ENCODE data around the gene MCL1. TPM values are rescaled to one million over a fixed set of nuclear protein-coding genes. Genes with fewer than 3 reads are reported as not detected.

MCL1 gene
- total and polyA plus RNA-seq, 9 donors = 74.2 to 280 (median 145) TPM

- H3K4me3 ChIP-seq = no peak overlapping the region
- no peak for DNase-seq
- TF ChIP-seq CTCF (IDR thresholded peaks at IDR 0.05) (no peak), POLR2A (IDR thresholded peaks at IDR 0.05) (no peak), EP300 (IDR thresholded peaks at IDR 0.05) (no peak)
- H3K27ac ChIP-seq = no peak overlapping the region
- peaks cover 7% of the 10 kb centered on the region for H3K4me1 ChIP-seq (ENCODE audit: insufficient read depth)
- H3K9me3 ChIP-seq = no peaks in the 10 kb centered on the region
- no peaks in the 10 kb centered on the region for H3K27me3 ChIP-seq
- intact Hi-C loops (cut with DNase I) = no loop called here
- no peaks in the 10 kb centered on the region for H3K36me3 ChIP-seq
- 89 to 92% (median 90%) methylated on average over 12 of the region's 12 CpGs for WGBS, 3 donors
Measured at GRCh38 chr1:150615346-150616201, 36.2 kb upstream of the MCL1 start.

- intact Hi-C loops (cut with DNase I) = loop anchor here in 1 of 4 donors (5.0 kb wide), 1 partner anchor 46 kb away; no protein-coding TSS in a partner anchor
- Histone ChIP-seq H3K4me3 (no peak overlapping the region), H3K4me1 (ENCODE audit: insufficient read depth) (peaks cover 12% of the 10 kb centered on the region), H3K9me3 (no peaks in the 10 kb centered on the region), H3K36me3 (no peaks in the 10 kb centered on the region), H3K27ac (peak overlapping the region; percentile 22 to 33), H3K27me3 (no peaks in the 10 kb centered on the region)
- DNase-seq = no peak
- 37 to 41% (median 41%) methylated on average over 12 of the region's 12 CpGs for WGBS, 3 donors
- TF ChIP-seq POLR2A (IDR thresholded peaks at IDR 0.05) = no peak
- no peak for TF ChIP-seq CTCF (IDR thresholded peaks at IDR 0.05)
- TF ChIP-seq EP300 (IDR thresholded peaks at IDR 0.05) = no peak
Measured at GRCh38 chr1:150613061-150613920, 33.9 kb upstream of the MCL1 start.

GRCh38 chr1:150612014-150612345 lies 32.6 kb upstream of the MCL1 start:
- Histone ChIP-seq H3K27me3 (no peaks in the 10 kb centered on the region), H3K27ac (peak overlapping the region; percentile 53 to 59), H3K4me1 (ENCODE audit: insufficient read depth) (peaks cover 12% of the 10 kb centered on the region), H3K4me3 (no peak overlapping the region), H3K36me3 (no peaks in the 10 kb centered on the region), H3K9me3 (no peaks in the 10 kb centered on the region)
- no peak for DNase-seq
- WGBS, 3 donors = 94 to 98% (median 97%) methylated on average over 3 of the region's 3 CpGs
- TF ChIP-seq POLR2A (IDR thresholded peaks at IDR 0.05) (no peak), EP300 (IDR thresholded peaks at IDR 0.05) (no peak), CTCF (IDR thresholded peaks at IDR 0.05) (no peak)
- intact Hi-C loops (cut with DNase I) = loop anchor here in 1 of 4 donors (5.0 kb wide), 1 partner anchor 45 kb away; no protein-coding TSS in a partner anchor

- Histone ChIP-seq H3K9me3 (no peaks in the 10 kb centered on the region), H3K4me3 (no peak overlapping the region), H3K36me3 (no peaks in the 10 kb centered on the region), H3K4me1 (ENCODE audit: insufficient read depth) (peaks cover 12% of the 10 kb centered on the region), H3K27me3 (no peaks in the 10 kb centered on the region), H3K27ac (peak overlapping the region; percentile 1 to 81)
- TF ChIP-seq POLR2A (IDR thresholded peaks at IDR 0.05) = no peak
- no peak for TF ChIP-seq EP300 (IDR thresholded peaks at IDR 0.05)
- TF ChIP-seq CTCF (IDR thresholded peaks at IDR 0.05) = no peak
- DNase-seq = no peak
- intact Hi-C loops (cut with DNase I) = loop anchor here in 1 of 4 donors (5.0 kb wide), 1 partner anchor 43 kb away; no protein-coding TSS in a partner anchor
- 72 to 81% (median 80%) methylated on average over 4 of the region's 4 CpGs for WGBS, 3 donors
Measured at GRCh38 chr1:150610576-150610975, 31.2 kb upstream of the MCL1 start.

Data from ovary (tissue), 9 donors.